Measurements from ENCODE around the gene KLHL13. TPM values are rescaled to one million over a fixed set of nuclear protein-coding genes. Genes with fewer than 3 reads are reported as not detected.
A peak's percentile ranks its signal among the peaks of the same experiment; 100 is the strongest.

The KLHL13 gene
- total and polyA plus RNA-seq, 5 experiments from 2014 or later, result 1.1 to 2.9 (median 2.6) TPM

DNA sequence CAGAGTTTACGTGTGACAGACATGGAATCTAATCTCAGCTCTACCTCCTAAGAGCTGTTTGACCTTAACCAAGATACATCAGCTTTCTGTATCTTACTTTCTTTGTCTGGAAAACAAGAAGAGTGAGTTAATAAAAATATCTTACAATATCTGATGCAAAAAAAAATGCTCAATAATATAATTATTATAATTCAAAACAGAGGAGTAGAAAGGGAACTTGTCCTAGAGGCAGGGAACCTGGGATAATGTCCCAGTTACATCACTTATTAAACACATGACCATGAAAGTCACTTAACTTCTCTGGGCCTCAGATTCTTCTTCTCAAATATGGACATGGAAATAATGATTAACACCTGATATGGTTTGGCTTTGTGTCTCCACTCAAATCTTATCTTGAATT is 256.1 kb downstream of the KLHL13 start:
- no peak overlapping the region for H3K4me3 Mint-ChIP-seq
- ATAC-seq (no peak), DNase-seq (no peak)
- no peaks in the 10 kb centered on the region for H3K36me3 Mint-ChIP-seq
- POLR2A ChIA-PET, result no interaction called here
- no peak overlapping the region for H3K27ac Mint-ChIP-seq
- H3K27me3 Mint-ChIP-seq, result no peaks in the 10 kb centered on the region
- H3K4me1 Mint-ChIP-seq, result no peaks in the 10 kb centered on the region
- no peaks in the 10 kb centered on the region for H3K9me3 Mint-ChIP-seq

DNA sequence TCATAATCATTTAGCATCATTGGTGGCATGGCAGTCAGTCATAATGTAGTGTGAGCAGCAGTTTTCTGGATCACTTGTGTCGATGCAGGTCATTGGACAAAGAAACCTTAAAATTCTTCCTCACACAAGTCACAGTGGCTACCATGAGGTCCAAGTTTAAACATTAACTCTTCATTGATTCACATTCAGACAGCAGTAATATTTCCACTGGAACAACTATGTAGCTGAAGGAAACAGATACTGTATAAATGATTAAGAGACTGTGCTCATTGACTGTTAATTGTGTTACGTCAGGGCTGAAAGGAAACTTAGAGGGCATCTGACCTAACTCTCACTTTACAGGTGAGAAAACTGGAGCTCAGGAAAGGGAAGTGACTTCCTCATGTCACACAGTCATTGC is 261.8 kb downstream of the KLHL13 start:
- POLR2A ChIA-PET, result no interaction called here
- H3K9me3 Mint-ChIP-seq, result no peaks in the 10 kb centered on the region
- no peaks in the 10 kb centered on the region for H3K4me1 Mint-ChIP-seq
- H3K4me3 Mint-ChIP-seq, result no peak overlapping the region
- H3K27ac Mint-ChIP-seq, result peak overlapping the region in 1 of 10 donors; percentile 32
- no peaks in the 10 kb centered on the region for H3K36me3 Mint-ChIP-seq
- DNase-seq (no peak), ATAC-seq (no peak)
- H3K27me3 Mint-ChIP-seq, result no peaks in the 10 kb centered on the region

DNA sequence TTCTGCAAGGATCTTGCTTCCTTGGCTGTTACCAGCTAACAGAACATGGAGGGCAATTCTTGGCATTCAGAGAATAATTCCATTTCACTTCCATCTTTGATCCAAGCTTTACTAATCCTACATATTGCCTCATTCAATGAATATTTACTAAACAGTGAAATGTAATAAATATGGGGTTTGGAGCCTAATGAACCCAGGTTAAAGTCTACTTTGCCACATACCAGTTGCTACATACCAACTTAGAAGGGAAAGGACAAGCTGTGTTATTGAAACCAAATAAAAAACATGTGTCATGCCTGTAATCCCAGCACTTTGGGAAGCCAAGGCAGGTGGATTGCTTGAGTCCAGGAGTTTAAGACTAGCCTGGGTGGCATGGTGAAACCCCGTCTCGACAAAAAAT is 265.6 kb downstream of the KLHL13 start:
- POLR2A ChIA-PET, result no interaction called here
- no peaks in the 10 kb centered on the region for H3K9me3 Mint-ChIP-seq
- no peaks in the 10 kb centered on the region for H3K4me1 Mint-ChIP-seq
- ATAC-seq (no peak), DNase-seq (no peak)
- no peaks in the 10 kb centered on the region for H3K27me3 Mint-ChIP-seq
- no peak overlapping the region for H3K4me3 Mint-ChIP-seq
- no peaks in the 10 kb centered on the region for H3K36me3 Mint-ChIP-seq
- no peak overlapping the region for H3K27ac Mint-ChIP-seq

Other genes with a start within 250 kb of the KLHL13 start
- gene WDR44, start 229.3 kb upstream of the KLHL13 start, total RNA-seq, result 10 to 100 TPM; 17.9 to 20.8 TPM
- 1 to 10 TPM; 7.2 to 8.6 (median 8.3) TPM for gene WDR44, start 229.3 kb upstream of the KLHL13 start, polyA plus RNA-seq